Liver (tissue), 3 donors: ENCODE measurements around the gene NTN1.

Source experiments
- FOXA1 ChIP-seq: IDR thresholded peaks from 2 replicates; pipeline ENCODE4 v1.6.1; 2016; ENCODE audit warnings: antibody characterized with exemption
- FOXA2 ChIP-seq: IDR thresholded peaks from 2 replicates; pipeline ENCODE4 v1.6.1; 2016; ENCODE audit warnings: antibody characterized with exemption
- GABPA ChIP-seq, 2 donors: IDR thresholded peaks in 1 of 2; conservative IDR thresholded peaks in 1 of 2; 2 replicates each; pipeline ENCODE4 v1.6.1; 2016; ENCODE audit warnings: antibody characterized with exemption in 2 of 2, mild to moderate bottlenecking in 1 of 2, moderate library complexity in 1 of 2
- HNF4A ChIP-seq, 2 donors: conservative IDR thresholded peaks; 2 replicates each; pipeline ENCODE4 v1.6.1; 2016; ENCODE audit warnings: antibody characterized with exemption in 2 of 2, mild to moderate bottlenecking in 2 of 2
- MAX ChIP-seq: IDR thresholded peaks from 2 replicates; pipeline ENCODE4 v1.6.1; 2016; ENCODE audit warnings: antibody characterized with exemption
- RAD21 ChIP-seq, 2 donors: IDR thresholded peaks; 2 replicates each; pipeline ENCODE4 v1.6.1; 2016; ENCODE audit warnings: antibody characterized with exemption in 2 of 2, mild to moderate bottlenecking in 2 of 2
- RXRA ChIP-seq, 2 donors: IDR thresholded peaks; 2 replicates each; pipeline ENCODE4 v1.6.1; 2017 to 2018; ENCODE audit warnings: antibody characterized with exemption in 2 of 2, mild to moderate bottlenecking in 1 of 2
- SP1 ChIP-seq: IDR thresholded peaks from 2 replicates; pipeline ENCODE4 v1.6.1; 2018; ENCODE audit warnings: antibody characterized with exemption, mild to moderate bottlenecking
- TAF1 ChIP-seq: conservative IDR thresholded peaks from 2 replicates; pipeline ENCODE4 v1.6.1; 2016; ENCODE audit warnings: antibody characterized with exemption, mild to moderate bottlenecking
- YY1 ChIP-seq: IDR thresholded peaks from 2 replicates; pipeline ENCODE4 v1.6.1; 2016; ENCODE audit warnings: antibody characterized with exemption, mild to moderate bottlenecking
- ZBTB33 ChIP-seq: IDR thresholded peaks from 2 replicates; pipeline ENCODE4 v1.6.1; 2016; ENCODE audit warnings: antibody characterized with exemption
- TF ChIP-seq, protein P1 (sequence below): fragments of 150-350 bp; IDR thresholded peaks from 2 replicates; pipeline ENCODE4 v1.5.1; 2017; ENCODE audit warnings: improper control_type of control experiment, low read depth, low read length; ENCODE audit not compliant: missing input control
- TF ChIP-seq, protein P2 (sequence below): IDR thresholded peaks from 2 replicates; pipeline ENCODE4 v1.6.1; 2016; ENCODE audit warnings: antibody characterized with exemption, mild to moderate bottlenecking
- TF ChIP-seq, protein P3 (sequence below): IDR thresholded peaks from 2 replicates; pipeline ENCODE4 v1.6.1; 2016; ENCODE audit warnings: antibody characterized with exemption
- donor health status: healthy.
- donor health status: healthy.

DNA sequence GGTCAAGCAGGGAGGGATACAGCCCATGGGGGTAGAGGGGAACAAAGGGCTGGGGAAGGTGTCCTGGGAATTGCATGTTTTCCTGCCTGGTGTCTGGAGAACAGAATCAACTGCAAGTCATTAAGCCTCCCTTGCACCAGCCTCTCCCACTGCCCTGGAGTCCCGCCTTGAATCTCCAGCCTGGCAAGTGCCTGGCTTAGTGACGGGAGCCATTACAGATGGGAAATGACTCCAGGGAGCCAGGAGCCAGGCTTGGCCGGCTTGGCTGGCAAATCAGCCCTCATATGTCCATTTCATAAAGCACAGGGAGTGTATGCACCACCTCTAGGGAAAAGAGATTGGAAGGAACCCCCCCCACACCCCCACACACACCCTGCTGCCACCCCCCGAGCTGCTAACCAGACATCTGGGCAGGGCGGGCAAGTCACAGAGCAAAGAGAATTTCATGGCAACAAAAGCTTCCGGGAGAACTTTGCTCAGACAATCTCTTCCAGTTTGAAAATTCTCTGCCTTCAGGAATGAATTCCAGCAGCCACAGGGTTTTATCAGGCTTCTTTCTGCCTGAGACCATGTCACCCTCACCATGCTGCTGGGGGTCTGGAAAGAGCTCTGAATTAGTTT lies 127.7 kb downstream of the NTN1 start:
- no peak for TF ChIP-seq MAX
- TF ChIP-seq, protein P1, sequence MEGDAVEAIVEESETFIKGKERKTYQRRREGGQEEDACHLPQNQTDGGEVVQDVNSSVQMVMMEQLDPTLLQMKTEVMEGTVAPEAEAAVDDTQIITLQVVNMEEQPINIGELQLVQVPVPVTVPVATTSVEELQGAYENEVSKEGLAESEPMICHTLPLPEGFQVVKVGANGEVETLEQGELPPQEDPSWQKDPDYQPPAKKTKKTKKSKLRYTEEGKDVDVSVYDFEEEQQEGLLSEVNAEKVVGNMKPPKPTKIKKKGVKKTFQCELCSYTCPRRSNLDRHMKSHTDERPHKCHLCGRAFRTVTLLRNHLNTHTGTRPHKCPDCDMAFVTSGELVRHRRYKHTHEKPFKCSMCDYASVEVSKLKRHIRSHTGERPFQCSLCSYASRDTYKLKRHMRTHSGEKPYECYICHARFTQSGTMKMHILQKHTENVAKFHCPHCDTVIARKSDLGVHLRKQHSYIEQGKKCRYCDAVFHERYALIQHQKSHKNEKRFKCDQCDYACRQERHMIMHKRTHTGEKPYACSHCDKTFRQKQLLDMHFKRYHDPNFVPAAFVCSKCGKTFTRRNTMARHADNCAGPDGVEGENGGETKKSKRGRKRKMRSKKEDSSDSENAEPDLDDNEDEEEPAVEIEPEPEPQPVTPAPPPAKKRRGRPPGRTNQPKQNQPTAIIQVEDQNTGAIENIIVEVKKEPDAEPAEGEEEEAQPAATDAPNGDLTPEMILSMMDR, result no peak
- no peak for TF ChIP-seq TAF1
- no peak for TF ChIP-seq RAD21 (IDR thresholded peaks at IDR 0.05)
- no peak for TF ChIP-seq RXRA (IDR thresholded peaks at IDR 0.05)
- TF ChIP-seq SP1, result no peak
- TF ChIP-seq, protein P2, sequence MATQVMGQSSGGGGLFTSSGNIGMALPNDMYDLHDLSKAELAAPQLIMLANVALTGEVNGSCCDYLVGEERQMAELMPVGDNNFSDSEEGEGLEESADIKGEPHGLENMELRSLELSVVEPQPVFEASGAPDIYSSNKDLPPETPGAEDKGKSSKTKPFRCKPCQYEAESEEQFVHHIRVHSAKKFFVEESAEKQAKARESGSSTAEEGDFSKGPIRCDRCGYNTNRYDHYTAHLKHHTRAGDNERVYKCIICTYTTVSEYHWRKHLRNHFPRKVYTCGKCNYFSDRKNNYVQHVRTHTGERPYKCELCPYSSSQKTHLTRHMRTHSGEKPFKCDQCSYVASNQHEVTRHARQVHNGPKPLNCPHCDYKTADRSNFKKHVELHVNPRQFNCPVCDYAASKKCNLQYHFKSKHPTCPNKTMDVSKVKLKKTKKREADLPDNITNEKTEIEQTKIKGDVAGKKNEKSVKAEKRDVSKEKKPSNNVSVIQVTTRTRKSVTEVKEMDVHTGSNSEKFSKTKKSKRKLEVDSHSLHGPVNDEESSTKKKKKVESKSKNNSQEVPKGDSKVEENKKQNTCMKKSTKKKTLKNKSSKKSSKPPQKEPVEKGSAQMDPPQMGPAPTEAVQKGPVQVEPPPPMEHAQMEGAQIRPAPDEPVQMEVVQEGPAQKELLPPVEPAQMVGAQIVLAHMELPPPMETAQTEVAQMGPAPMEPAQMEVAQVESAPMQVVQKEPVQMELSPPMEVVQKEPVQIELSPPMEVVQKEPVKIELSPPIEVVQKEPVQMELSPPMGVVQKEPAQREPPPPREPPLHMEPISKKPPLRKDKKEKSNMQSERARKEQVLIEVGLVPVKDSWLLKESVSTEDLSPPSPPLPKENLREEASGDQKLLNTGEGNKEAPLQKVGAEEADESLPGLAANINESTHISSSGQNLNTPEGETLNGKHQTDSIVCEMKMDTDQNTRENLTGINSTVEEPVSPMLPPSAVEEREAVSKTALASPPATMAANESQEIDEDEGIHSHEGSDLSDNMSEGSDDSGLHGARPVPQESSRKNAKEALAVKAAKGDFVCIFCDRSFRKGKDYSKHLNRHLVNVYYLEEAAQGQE, result no peak
- no peak for TF ChIP-seq YY1
- no peak for TF ChIP-seq FOXA2
- TF ChIP-seq GABPA (IDR thresholded peaks at IDR 0.05 in 1 of 2, conservative IDR thresholded peaks at IDR 0.05 in 1 of 2), result no peak
- no peak for TF ChIP-seq ZBTB33
- TF ChIP-seq, protein P3, sequence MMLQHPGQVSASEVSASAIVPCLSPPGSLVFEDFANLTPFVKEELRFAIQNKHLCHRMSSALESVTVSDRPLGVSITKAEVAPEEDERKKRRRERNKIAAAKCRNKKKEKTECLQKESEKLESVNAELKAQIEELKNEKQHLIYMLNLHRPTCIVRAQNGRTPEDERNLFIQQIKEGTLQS, result no peak
- TF ChIP-seq HNF4A (conservative IDR thresholded peaks at IDR 0.05), result no peak
- TF ChIP-seq FOXA1, result no peak
